NCI-H2171 treated with DMSO at 0.1 percent for 48 hours (cell line): ENCODE results near the gene SMARCC2.
A peak's percentile ranks its signal among the peaks of the same experiment; 100 is the strongest.

Experiments used
- DNase-seq: peaks from one replicate; lab custom pipeline; 2025; lab: John Stamatoyannopoulos, UW

SMARCC2 gene

GRCh38 chr12:56152132-56152755 is 37.0 kb downstream of the SMARCC2 start, which contains the start of gene MYL6B:
Gene MYL6B, plus strand, starts transcription at chr12:56152587. Its CDS starts 1,332 bp downstream, at chr12:56153919.
- DNase-seq, result peak; percentile 94

GRCh38 chr12:56151672-56152131 is 37.6 kb downstream of the SMARCC2 start:
- DNase-seq, result peak; percentile 73

- DNase-seq, result peak; percentile 29
These were observed 38.7 kb downstream of the SMARCC2 start for GRCh38 chr12:56150563-56150962.

- peak; percentile 6 for DNase-seq
These were observed 42.5 kb downstream of the SMARCC2 start for GRCh38 chr12:56146492-56147460.

GRCh38 chr12:56145217-56145616 is 44.1 kb downstream of the SMARCC2 start:
- DNase-seq, result no peak

GRCh38 chr12:56143870-56144269 is 45.4 kb downstream of the SMARCC2 start:
- no peak for DNase-seq

- DNase-seq, result no peak
These were observed 46.1 kb downstream of the SMARCC2 start for GRCh38 chr12:56143217-56143616.

- DNase-seq, result no peak
These were observed 47.1 kb downstream of the SMARCC2 start for GRCh38 chr12:56141946-56142784.

- no peak for DNase-seq
These were observed 51.3 kb downstream of the SMARCC2 start for GRCh38 chr12:56137853-56138571.

- DNase-seq, result no peak
These were observed 54.4 kb downstream of the SMARCC2 start for GRCh38 chr12:56134897-56135296.

GRCh38 chr12:56130876-56131275 is 58.4 kb downstream of the SMARCC2 start:
- DNase-seq, result no peak

- DNase-seq, result no peak
These were observed 59.3 kb downstream of the SMARCC2 start for GRCh38 chr12:56129942-56130495.

GRCh38 chr12:56129206-56129941 is 59.9 kb downstream of the SMARCC2 start:
- no peak for DNase-seq

GRCh38 chr12:56128670-56129205 is 60.5 kb downstream of the SMARCC2 start:
- DNase-seq, result peak; percentile 34

- DNase-seq, result peak; percentile 99
These were observed 61.2 kb downstream of the SMARCC2 start, which contains the start of gene ESYT1 for GRCh38 chr12:56127888-56128669. Gene ESYT1, plus strand, starts transcription at chr12:56128267. Its CDS starts 53 bp downstream, at chr12:56128320.

- no peak for DNase-seq
These were observed 61.8 kb downstream of the SMARCC2 start for GRCh38 chr12:56127485-56127887.

GRCh38 chr12:56126732-56127239 is 62.5 kb downstream of the SMARCC2 start:
- peak; percentile 7 for DNase-seq

- DNase-seq, result no peak
These were observed 65.2 kb downstream of the SMARCC2 start for GRCh38 chr12:56124133-56124532.

- DNase-seq, result no peak
These were observed 66.6 kb downstream of the SMARCC2 start for GRCh38 chr12:56122637-56123036.
